ENCODE results near the gene RBP3. TPM values are rescaled to one million over a fixed set of nuclear protein-coding genes. Genes with fewer than 3 reads are reported as not detected.
A peak's percentile ranks its signal among the peaks of the same experiment; 100 is the strongest.
"Not testable (repeated sequence)": the region's sequence is repeated elsewhere in the genome, so short reads cannot be mapped to it uniquely, and the experiment has no call there.

The RBP3 gene
- polyA plus RNA-seq, 1 donor from 2014 or later = not detected

DNA sequence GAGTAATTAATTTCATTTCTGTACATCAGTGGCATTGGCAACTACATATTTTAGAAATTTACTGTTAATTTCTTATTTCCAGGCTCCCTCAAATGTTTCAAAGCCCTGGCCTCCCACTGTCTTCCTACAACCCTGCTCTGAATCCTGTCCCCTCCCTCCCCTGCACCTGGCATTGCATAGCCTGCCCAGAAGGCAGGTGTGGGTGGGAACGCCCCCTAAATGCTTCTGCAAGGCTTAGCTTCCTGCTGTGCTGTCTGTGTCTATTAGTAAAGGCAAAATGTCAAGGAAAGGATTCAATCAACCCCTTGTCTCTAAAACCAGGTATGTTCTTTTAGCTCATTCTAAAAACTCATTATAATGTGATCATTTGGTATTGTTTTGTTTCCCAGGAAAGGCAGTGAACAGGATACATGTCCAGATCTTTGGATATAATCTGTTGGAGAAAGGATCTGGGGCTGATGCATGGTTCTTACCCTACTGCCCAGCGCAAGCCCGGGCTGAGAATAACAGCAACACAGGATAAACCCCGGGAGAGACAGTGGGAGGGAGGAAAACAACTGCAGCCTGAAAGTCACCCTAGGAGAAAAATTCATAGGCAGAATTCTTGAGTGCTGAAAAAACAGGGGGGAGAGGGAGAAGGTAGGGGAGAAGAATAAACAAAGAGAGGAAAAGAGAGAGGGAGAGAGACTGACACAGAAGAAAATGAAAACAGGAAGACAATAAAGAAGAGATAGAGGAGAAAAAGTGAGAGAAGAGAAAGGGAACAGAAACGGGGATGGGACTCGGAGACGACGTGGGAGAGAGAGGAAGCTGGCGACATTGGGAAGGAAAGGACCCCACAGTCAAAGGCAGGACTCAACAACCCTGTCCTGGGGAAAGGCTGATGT, 35.3 kb downstream of the RBP3 start:
- no peaks in the 10 kb centered on the region for H3K79me2 ChIP-seq (replicated peaks; ENCODE audit: insufficient read depth, low read length)
- no peaks in the 10 kb centered on the region for H3K9me2 ChIP-seq (ENCODE audit: insufficient read depth, low read length)
- peak overlapping the region; percentile 80 for H2AFZ ChIP-seq (ENCODE audit: low read depth, low read length)
- H3K4me2 ChIP-seq (ENCODE audit: low read length) = peak overlapping the region; percentile 23
- H3K36me3 ChIP-seq (ENCODE audit: insufficient read depth, low read length) = no peaks in the 10 kb centered on the region
- H4K20me1 ChIP-seq (ENCODE audit: insufficient read depth) = no peaks in the 10 kb centered on the region
- TF ChIP-seq, protein P1, sequence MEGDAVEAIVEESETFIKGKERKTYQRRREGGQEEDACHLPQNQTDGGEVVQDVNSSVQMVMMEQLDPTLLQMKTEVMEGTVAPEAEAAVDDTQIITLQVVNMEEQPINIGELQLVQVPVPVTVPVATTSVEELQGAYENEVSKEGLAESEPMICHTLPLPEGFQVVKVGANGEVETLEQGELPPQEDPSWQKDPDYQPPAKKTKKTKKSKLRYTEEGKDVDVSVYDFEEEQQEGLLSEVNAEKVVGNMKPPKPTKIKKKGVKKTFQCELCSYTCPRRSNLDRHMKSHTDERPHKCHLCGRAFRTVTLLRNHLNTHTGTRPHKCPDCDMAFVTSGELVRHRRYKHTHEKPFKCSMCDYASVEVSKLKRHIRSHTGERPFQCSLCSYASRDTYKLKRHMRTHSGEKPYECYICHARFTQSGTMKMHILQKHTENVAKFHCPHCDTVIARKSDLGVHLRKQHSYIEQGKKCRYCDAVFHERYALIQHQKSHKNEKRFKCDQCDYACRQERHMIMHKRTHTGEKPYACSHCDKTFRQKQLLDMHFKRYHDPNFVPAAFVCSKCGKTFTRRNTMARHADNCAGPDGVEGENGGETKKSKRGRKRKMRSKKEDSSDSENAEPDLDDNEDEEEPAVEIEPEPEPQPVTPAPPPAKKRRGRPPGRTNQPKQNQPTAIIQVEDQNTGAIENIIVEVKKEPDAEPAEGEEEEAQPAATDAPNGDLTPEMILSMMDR (IDR thresholded peaks at IDR 0.05; ENCODE audit: poor library complexity, severe bottlenecking) = no peak
- TF ChIP-seq MXI1 (conservative IDR thresholded peaks at IDR 0.05; ENCODE audit: poor library complexity, severe bottlenecking) (no peak), RAD21 (conservative IDR thresholded peaks at IDR 0.05) (no peak), TAF1 (IDR thresholded peaks at IDR 0.05; ENCODE audit: low read depth) (no peak), POLR2AphosphoS5 (IDR thresholded peaks at IDR 0.05) (no peak), EZH2 (IDR thresholded peaks at IDR 0.05; ENCODE audit: borderline replicate concordance, insufficient read depth, low read length, poor library complexity, severe bottlenecking) (no peak)
- TF ChIP-seq, protein P2, sequence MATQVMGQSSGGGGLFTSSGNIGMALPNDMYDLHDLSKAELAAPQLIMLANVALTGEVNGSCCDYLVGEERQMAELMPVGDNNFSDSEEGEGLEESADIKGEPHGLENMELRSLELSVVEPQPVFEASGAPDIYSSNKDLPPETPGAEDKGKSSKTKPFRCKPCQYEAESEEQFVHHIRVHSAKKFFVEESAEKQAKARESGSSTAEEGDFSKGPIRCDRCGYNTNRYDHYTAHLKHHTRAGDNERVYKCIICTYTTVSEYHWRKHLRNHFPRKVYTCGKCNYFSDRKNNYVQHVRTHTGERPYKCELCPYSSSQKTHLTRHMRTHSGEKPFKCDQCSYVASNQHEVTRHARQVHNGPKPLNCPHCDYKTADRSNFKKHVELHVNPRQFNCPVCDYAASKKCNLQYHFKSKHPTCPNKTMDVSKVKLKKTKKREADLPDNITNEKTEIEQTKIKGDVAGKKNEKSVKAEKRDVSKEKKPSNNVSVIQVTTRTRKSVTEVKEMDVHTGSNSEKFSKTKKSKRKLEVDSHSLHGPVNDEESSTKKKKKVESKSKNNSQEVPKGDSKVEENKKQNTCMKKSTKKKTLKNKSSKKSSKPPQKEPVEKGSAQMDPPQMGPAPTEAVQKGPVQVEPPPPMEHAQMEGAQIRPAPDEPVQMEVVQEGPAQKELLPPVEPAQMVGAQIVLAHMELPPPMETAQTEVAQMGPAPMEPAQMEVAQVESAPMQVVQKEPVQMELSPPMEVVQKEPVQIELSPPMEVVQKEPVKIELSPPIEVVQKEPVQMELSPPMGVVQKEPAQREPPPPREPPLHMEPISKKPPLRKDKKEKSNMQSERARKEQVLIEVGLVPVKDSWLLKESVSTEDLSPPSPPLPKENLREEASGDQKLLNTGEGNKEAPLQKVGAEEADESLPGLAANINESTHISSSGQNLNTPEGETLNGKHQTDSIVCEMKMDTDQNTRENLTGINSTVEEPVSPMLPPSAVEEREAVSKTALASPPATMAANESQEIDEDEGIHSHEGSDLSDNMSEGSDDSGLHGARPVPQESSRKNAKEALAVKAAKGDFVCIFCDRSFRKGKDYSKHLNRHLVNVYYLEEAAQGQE (IDR thresholded peaks at IDR 0.05; ENCODE audit: borderline replicate concordance) = no peak
- H3K9me3 ChIP-seq (ENCODE audit: low read length) = no peaks in the 10 kb centered on the region
- H3K9ac ChIP-seq (ENCODE audit: low read length) = peak overlapping the region; percentile 66
- no peak overlapping the region for H3K27ac ChIP-seq (ENCODE audit: low read length)
- H3F3A ChIP-seq (ENCODE audit: insufficient read depth, low read length, poor library complexity, severe bottlenecking) = no peaks in the 10 kb centered on the region
- peaks cover 6% of the 10 kb centered on the region for H3K27me3 ChIP-seq (ENCODE audit: insufficient read depth, low read depth, low read length)
- peak overlapping the region; percentile 87 for H3K4me3 ChIP-seq (ENCODE audit: low read length)

GRCh38 chr10:47384148-47384921, 36.2 kb downstream of the RBP3 start, which contains the start of gene ZNF488:
TSS of gene ZNF488 (minus strand) at chr10:47384293. CDS start at chr10:47368829, 15,464 bp downstream.
- Histone ChIP-seq H3K4me2 (ENCODE audit: low read length) (peak within 1 kb of the TSS; percentile 79), H3K9me3 (ENCODE audit: low read length) (no peaks in the 10 kb centered on the region), H3F3A (ENCODE audit: insufficient read depth, low read length, poor library complexity, severe bottlenecking) (no peaks in the 10 kb centered on the region), H3K36me3 (ENCODE audit: insufficient read depth, low read length) (no peaks in the 10 kb centered on the region), H3K27ac (ENCODE audit: low read length) (no peak within 1 kb of the TSS), H3K9me2 (ENCODE audit: insufficient read depth, low read length) (no peaks in the 10 kb centered on the region), H3K79me2 (replicated peaks; ENCODE audit: insufficient read depth, low read length) (no peaks in the 10 kb centered on the region), H3K4me3 (ENCODE audit: low read length) (peak within 1 kb of the TSS; percentile 87), H3K27me3 (ENCODE audit: insufficient read depth, low read depth, low read length) (peaks cover 6% of the 10 kb centered on the region), H2AFZ (ENCODE audit: low read depth, low read length) (peak within 1 kb of the TSS; percentile 80), H4K20me1 (ENCODE audit: insufficient read depth) (no peaks in the 10 kb centered on the region), H3K9ac (ENCODE audit: low read length) (peak within 1 kb of the TSS; percentile 66)
- TF ChIP-seq POLR2AphosphoS5 (IDR thresholded peaks at IDR 0.05) (peak; percentile 6), MXI1 (conservative IDR thresholded peaks at IDR 0.05; ENCODE audit: poor library complexity, severe bottlenecking) (peak; percentile 65)
- TF ChIP-seq, protein P1 (IDR thresholded peaks at IDR 0.05; ENCODE audit: poor library complexity, severe bottlenecking) = peak; percentile 19
- TF ChIP-seq, protein P2 (IDR thresholded peaks at IDR 0.05; ENCODE audit: borderline replicate concordance) = no peak

DNA sequence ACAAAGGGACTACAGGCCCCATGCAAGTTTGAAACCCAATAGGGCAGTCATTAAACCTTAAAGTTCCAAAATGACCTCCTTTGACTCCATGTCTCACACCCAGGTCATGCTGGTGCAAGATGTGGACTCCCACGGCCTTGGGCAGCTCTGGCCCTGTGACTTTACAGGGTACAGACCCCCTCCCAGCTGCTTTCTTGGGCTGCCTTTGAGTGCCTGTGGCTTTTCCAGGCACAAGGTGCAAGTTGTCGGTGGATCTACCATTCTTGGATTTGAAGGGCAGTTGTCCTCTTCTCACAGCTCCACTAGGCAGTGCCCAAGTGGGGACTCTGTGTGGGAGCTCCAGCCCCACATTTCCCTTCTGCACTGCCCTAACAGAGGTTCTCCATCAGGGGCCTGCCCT, 37.9 kb downstream of the RBP3 start:
- H3K9me2 ChIP-seq (ENCODE audit: insufficient read depth, low read length); H3K4me3 ChIP-seq (ENCODE audit: low read length); H3F3A ChIP-seq (ENCODE audit: insufficient read depth, low read length, poor library complexity, severe bottlenecking); H4K20me1 ChIP-seq (ENCODE audit: insufficient read depth); H3K36me3 ChIP-seq (ENCODE audit: insufficient read depth, low read length); H3K79me2 ChIP-seq (replicated peaks; ENCODE audit: insufficient read depth, low read length); H3K9ac ChIP-seq (ENCODE audit: low read length); H3K4me2 ChIP-seq (ENCODE audit: low read length); H3K27ac ChIP-seq (ENCODE audit: low read length); H3K9me3 ChIP-seq (ENCODE audit: low read length); H2AFZ ChIP-seq (ENCODE audit: low read depth, low read length); H3K27me3 ChIP-seq (ENCODE audit: insufficient read depth, low read depth, low read length): not testable (repeated sequence)

Measured in neural cell (in vitro differentiated cells).